Measurements from ENCODE around the gene TENM3. TPM values are rescaled to one million over a fixed set of nuclear protein-coding genes. Genes with fewer than 3 reads are reported as not detected.

The TENM3 gene
- total RNA-seq, 2 donors from 2014 or later = 39.5 to 51.9 TPM

GRCh38 chr4:182301736-182302135, 58.5 kb downstream of the TENM3 start:
- Mint-ChIP-seq H3K9me3 (no peaks in the 10 kb centered on the region), H3K27ac (no peak overlapping the region), H3K36me3 (ENCODE audit: low read depth) (no peaks in the 10 kb centered on the region), H3K4me3 (no peak overlapping the region), H3K27me3 (ENCODE audit: insufficient read depth) (no peaks in the 10 kb centered on the region), H3K4me1 (no peaks in the 10 kb centered on the region)
- H3K9ac ChIP-seq (ENCODE audit: extremely low read depth, low read length, poor library complexity, severe bottlenecking) = no peak overlapping the region
- no peaks in the 10 kb centered on the region for H3K36me3 ChIP-seq (ENCODE audit: control insufficient read depth, insufficient read depth, low read length)
- no peak overlapping the region for H3K4me3 ChIP-seq (ENCODE audit: low read length)
- H3K4me1 ChIP-seq (ENCODE audit: control insufficient read depth, insufficient read depth, low read length) = no peaks in the 10 kb centered on the region
- no peak for TF ChIP-seq CTCF (conservative IDR thresholded peaks at IDR 0.05)
- WGBS, 2 experiments (ENCODE audit: insufficient coverage in 1 of 2, insufficient read length in 1 of 2) = 93 to 94% methylated on average over 4 to 5 of the region's 5 CpGs
- no peak overlapping the region for H3K27ac ChIP-seq (ENCODE audit: low read depth, low read length)
- no peaks in the 10 kb centered on the region for H3K27me3 ChIP-seq (ENCODE audit: control insufficient read depth, insufficient read depth, low read length, poor library complexity, severe bottlenecking)
- DNase-seq = no peak
- no peaks in the 10 kb centered on the region for H3K9me3 ChIP-seq (ENCODE audit: control insufficient read depth, low read length)

- Mint-ChIP-seq H3K27ac (no peak overlapping the region), H3K36me3 (ENCODE audit: low read depth) (no peaks in the 10 kb centered on the region), H3K4me1 (no peaks in the 10 kb centered on the region), H3K4me3 (no peak overlapping the region), H3K27me3 (ENCODE audit: insufficient read depth) (no peaks in the 10 kb centered on the region), H3K9me3 (no peaks in the 10 kb centered on the region)
- WGBS, 2 experiments (ENCODE audit: insufficient coverage in 1 of 2, insufficient read length in 1 of 2) = 98 to 100% methylated on average over 1 to 4 of the region's 5 CpGs
- Histone ChIP-seq H3K27ac (ENCODE audit: low read depth, low read length) (no peak overlapping the region), H3K9me3 (ENCODE audit: control insufficient read depth, low read length) (no peaks in the 10 kb centered on the region), H3K36me3 (ENCODE audit: control insufficient read depth, insufficient read depth, low read length) (no peaks in the 10 kb centered on the region), H3K9ac (ENCODE audit: extremely low read depth, low read length, poor library complexity, severe bottlenecking) (no peak overlapping the region), H3K27me3 (ENCODE audit: control insufficient read depth, insufficient read depth, low read length, poor library complexity, severe bottlenecking) (no peaks in the 10 kb centered on the region), H3K4me3 (ENCODE audit: low read length) (no peak overlapping the region), H3K4me1 (ENCODE audit: control insufficient read depth, insufficient read depth, low read length) (no peaks in the 10 kb centered on the region)
- TF ChIP-seq CTCF (conservative IDR thresholded peaks at IDR 0.05) = no peak
- DNase-seq = no peak
Observed at GRCh38 chr4:182303847-182304246, 60.6 kb downstream of the TENM3 start.

GRCh38 chr4:182306792-182307507, 63.7 kb downstream of the TENM3 start:
- Histone ChIP-seq H3K4me3 (ENCODE audit: low read length) (no peak overlapping the region), H3K9ac (ENCODE audit: extremely low read depth, low read length, poor library complexity, severe bottlenecking) (no peak overlapping the region), H3K4me1 (ENCODE audit: control insufficient read depth, insufficient read depth, low read length) (no peaks in the 10 kb centered on the region), H3K9me3 (ENCODE audit: control insufficient read depth, low read length) (no peaks in the 10 kb centered on the region), H3K27ac (ENCODE audit: low read depth, low read length) (no peak overlapping the region), H3K36me3 (ENCODE audit: control insufficient read depth, insufficient read depth, low read length) (no peaks in the 10 kb centered on the region), H3K27me3 (ENCODE audit: control insufficient read depth, insufficient read depth, low read length, poor library complexity, severe bottlenecking) (no peaks in the 10 kb centered on the region)
- Mint-ChIP-seq H3K27ac (no peak overlapping the region), H3K4me1 (no peaks in the 10 kb centered on the region), H3K36me3 (ENCODE audit: low read depth) (no peaks in the 10 kb centered on the region), H3K9me3 (no peaks in the 10 kb centered on the region), H3K27me3 (ENCODE audit: insufficient read depth) (no peaks in the 10 kb centered on the region), H3K4me3 (no peak overlapping the region)
- TF ChIP-seq CTCF (conservative IDR thresholded peaks at IDR 0.05) = no peak
- DNase-seq = no peak
- 94 to 100% methylated on average over 1 to 4 of the region's 4 CpGs for WGBS, 2 experiments (ENCODE audit: insufficient coverage in 1 of 2, insufficient read length in 1 of 2)

All from endodermal cell (in vitro differentiated cells).